Effector CD4-positive, alpha-beta T cell (primary cell): ENCODE results near the gene PRPF40A.

Source experiments
- DNase-seq: peaks from one replicate; pipeline ENCODE4 v3.0.0-alpha.2; 2020

PRPF40A gene

DNA sequence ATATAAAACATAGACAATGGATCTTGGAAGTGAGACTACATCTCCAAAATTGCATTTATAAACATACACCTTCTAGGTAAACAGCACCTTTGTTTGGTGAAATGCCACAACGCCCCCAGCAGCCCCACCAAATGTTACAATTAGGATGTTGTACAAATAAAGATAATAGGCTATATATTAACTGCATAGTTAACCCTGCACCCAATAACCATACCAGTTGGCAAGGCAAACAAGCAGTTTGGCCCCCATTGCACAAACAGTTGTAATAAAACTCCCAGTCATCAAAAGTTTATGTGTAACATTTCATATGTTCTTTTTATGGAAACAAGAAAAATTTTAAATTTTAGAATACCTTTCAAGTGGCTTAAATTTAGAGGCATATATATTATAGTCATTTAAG, 67.3 kb downstream of the PRPF40A start:
- no peak for DNase-seq

DNA sequence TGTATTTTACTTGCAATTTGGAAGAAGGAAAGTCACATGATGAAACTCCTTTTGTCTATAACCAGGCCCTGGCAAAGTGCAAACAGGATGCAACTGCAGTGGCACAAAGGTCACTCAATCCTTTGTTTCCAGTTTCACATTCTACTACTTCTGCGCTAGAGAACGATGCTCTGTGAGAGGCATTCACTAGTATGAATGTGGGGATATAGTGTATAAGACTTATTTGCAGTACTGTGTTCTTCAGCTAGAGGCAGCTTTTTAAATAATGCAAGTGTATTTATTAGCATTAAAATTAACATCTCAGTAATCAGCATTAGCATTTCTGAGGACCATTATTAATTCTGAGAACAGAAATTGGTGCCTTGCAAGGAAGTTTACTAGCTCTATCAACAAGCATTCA, 68.9 kb downstream of the PRPF40A start:
- no peak for DNase-seq

DNA sequence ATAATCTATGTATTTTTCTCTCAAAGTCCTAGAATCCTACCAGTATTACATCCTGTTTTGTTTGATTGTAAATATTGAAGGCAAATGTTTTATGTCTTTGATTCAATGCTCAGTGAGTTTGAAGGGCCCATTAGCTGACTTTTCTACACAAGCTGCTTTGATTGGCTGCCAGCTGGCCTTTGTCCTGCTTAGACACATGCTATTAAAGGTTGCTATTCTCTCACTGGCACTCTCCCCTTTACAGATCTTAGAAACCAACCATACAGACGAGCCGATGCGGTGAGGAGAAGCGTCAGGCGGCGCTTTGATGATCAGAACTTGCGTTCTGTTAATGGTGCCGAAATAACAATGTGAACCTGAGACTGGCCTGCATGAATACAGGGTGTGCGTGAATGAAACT, 69.7 kb downstream of the PRPF40A start:
- no peak for DNase-seq

DNA sequence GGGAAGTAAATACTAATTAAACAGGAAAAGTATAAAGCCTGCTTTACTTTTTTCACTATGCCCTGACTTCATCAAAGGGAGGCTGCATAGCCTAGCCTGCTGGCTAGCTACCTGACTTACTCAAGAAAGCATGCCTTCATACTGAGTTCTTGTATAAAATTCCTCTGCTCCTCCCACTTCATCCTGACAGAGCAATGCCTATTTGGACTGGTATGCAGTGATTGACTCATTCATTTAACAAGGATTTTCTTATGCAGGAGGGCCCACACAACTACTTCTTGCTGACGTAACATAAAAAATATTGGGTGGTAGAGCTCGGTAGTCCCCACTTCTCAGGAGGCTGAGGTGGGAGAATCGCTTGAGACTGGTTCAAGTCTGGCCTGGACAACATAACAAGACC, 70.5 kb downstream of the PRPF40A start:
- no peak for DNase-seq

DNA sequence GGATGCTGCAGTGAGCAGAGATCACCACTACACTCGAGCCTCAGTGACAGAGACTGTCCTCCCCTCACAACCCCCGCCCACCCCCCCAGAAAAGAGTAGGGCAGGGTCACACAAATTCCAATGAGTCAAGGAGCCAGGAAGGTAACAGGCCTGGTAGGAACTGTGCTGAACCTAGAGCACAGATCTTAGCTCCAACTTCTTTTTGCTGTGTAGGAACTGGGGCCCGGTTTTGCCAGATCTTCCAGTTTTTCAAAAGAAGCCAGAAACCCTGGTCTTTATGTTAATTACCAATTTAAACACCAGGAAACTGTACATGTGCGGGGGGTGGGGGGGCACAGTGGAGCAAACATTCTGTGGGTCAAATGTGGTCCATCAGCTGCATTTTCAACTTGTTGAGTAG, 71.0 kb downstream of the PRPF40A start:
- DNase-seq: no peak

DNA sequence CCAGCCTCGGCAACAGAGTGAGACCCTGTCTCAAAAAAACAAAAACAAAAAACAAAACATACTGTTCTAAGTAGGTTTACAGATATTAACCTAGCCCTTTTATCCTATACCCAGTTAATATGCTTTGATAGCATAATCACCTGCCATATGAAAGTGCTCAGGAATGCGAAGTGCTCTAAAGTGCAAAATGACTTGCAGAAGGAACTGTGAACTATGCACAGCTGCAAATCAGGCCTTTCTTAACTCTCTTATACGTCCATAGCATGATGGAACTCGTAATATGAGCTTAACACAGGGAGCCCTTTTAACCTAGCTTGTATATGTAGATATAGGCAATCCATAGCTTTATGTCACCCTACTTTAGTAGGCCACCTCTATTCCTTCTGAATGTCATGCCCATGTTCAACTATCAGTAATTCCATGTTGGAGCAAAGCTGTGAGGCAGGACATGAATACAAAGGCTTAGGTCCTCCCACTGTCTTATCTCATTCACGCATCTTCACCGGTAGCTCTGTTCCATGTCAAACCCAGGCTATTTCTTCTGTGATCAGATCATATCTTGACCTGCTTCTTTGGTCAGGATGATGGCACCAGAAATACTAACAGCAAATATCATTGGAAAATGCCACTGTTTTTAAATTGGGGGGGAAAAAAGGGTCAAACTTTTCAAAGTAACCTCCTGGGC, 72.9 kb downstream of the PRPF40A start:
- DNase-seq: no peak

DNA sequence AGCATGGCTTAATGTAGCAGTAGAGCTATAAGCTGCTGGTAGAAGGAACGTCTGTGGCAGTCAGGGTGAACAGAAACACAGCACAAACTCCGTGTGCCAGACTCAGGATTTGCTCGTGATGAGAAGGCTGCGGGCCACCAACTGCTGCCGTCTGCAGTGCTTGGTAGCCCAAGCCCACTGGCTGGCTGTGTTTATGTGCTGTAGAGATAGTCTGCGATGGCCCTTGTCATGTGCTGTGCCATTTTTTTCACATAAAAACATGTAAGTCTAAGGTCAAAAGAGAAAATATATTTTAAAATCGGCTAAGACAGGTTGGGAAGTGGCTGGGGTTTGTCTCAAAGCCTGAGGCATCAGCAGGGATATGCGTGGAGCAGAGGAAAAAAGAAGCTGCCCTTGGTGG, 78.7 kb downstream of the PRPF40A start:
- DNase-seq: no peak

DNA sequence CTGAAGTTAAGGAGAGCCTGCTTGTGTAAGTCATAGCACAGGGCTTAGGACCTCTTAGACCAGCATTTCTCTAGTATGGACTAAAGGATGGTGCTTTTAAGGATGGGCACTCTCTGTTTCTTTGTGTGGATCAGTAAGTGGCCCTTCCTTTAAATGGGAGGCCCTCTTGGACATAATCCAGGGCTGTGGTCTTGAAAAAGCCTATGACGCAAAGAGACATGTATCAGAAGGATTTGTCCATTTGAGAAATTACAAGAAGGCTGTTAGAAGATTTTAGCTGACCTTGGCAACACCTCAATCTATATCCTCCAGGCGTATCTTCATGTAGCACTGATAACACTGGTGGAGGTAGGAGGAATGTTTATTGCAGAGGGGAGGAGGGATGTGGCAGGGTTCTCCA, 79.2 kb downstream of the PRPF40A start:
- DNase-seq: no peak

DNA sequence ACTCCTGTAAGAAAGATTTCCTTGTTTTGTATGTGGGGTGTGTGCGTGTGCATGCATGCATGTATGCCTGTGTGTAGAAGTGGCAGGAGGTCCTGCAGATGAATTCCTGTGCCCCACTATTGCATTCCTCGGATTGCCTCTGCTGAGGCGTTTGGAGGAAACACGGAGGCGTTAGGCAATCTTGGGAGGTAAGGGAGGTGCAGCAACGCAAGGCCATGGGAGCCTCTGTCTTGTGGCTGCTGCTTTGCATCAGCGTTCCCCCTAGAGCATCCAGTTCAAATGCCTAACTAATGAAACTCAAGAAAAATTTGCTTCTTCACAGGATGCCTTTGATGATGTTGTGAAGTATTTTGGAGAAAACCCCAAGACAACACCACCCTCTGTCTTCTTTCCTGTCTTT, 80.0 kb downstream of the PRPF40A start:
- no peak for DNase-seq

DNA sequence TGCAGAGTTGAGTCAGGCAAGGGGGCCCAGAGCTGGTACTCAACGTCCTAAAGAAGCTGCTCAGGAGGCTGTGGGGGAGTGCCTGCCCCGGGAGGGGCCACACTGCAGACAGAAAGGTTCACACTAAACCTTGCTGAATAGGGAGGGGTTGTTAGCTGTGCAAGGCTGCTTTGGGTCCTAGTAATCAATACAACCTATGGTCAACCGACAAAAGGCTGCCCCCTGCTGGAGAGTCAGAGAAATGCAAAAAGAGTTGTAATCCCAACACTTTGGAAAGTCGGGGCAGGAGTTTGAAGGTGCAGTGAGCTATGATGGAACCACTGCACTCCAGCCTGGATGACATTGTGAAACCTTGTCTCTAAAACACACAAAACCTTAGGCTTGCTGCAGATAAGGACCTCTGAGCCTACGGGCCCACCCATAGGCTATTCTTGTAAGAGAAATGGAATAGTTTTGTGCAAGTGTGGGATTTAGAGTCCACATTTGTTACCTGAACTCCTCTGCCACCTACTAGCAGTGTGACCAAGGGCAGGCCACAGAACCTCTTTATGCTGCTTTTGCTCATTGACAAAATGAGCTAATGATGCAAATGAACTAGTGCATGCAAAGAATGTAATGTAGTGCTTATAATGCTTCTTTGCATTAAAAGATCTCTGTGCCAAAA, 81.5 kb downstream of the PRPF40A start:
- peak; percentile 57 for DNase-seq

DNA sequence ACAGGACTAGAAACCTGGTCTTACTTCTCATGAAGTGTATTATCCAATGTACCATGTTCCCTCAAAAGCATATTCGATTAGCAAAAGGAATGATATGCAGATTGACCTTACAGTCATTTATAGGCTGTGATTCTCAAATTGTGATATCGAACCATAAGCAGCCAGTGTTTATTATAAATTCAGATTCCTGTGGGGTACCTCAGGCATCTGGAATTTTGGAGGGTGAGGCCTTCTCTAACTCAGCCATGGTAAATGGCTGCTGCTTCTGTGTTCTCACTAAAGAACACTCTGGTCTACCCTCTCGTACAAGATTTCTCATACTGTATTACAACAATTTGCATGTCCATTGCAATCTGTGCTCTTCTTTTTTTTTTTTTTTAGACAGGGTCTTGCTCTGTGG, 84.5 kb downstream of the PRPF40A start:
- DNase-seq: no peak

DNA sequence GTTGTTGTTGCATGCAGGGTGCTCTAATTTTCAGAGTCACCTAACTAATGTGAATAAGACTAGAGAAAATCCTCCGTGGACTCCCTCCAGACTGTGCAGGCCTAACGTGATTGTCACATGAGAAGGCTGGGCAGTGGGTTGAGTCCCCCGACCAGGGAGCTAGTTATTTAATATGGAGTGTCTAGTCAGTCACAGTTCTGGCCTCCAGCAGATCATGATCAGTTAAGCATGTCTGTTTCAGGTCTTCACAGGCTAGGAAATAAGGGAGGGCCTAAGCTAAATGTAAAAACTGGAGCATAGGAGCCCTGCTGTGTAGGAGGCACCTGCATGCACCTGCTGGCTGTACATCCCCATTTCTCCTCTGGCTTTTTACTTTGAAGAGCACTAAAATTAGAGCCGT, 86.8 kb downstream of the PRPF40A start:
- DNase-seq: no peak

DNA sequence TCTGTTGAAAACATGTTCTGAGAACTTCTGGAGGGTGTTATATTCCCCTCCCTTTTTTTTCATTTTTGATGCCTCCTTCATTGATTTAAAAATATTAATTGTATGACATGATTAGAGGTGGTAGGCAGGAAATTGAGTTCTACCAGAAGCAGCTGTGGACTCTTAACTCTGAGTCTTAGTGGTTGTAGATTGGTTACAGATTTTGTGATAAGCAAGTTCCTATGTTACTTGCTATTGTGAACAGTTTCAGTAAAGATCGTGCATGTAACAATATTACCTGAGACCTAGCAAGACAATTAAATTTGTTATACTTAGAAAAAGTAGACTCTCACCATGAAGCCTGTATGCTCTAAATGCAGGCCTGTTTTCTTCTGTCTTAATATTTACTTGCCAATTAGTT, 88.1 kb downstream of the PRPF40A start:
- no peak for DNase-seq

DNA sequence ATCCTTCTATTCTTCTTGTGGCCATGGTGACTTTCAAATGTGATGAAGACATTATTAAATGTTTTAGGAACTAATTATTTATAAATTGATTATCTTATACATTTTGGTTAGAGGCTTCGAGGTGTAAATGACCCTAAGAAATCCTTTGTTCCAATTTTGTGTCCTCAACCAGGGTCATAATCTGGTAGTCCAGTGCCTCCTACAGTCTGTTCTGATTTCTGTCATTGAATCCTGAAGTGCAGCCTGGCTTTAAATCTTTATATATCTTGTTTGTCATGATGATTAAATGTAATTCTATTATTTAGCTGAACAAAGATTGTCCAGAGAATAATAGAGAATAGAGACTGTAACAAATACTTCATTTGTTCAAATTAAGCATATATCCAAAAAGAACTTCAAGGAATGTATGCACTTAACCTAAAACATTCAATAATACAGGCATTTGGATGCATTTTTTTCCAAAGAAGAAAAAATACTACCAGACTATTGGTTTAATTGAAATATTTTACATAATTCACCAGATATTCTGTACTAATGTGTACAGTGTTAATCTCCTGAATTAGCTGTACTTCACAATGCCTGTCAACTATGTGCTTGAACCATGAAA, 89.8 kb downstream of the PRPF40A start:
- DNase-seq: no peak

DNA sequence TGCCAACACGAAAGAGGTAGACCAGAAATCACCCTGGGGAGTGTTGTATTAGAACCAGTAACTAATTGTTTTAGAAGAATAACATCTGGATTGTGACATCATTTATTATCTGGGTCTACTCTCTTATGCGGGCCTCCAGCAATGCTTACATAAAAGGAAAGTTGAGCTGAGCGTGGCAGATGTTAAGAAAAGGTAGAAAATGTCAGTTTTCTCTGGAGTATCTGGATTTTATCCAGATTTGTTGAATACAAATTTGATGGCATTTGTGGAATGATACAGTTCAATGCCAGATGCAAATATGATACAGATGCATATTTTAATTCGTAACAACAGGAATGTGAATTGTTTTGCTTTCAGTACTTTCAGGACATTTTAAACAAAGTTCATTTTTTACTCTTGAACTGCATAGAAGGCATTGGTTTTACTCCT, 90.3 kb downstream of the PRPF40A start:
- no peak for DNase-seq

DNA sequence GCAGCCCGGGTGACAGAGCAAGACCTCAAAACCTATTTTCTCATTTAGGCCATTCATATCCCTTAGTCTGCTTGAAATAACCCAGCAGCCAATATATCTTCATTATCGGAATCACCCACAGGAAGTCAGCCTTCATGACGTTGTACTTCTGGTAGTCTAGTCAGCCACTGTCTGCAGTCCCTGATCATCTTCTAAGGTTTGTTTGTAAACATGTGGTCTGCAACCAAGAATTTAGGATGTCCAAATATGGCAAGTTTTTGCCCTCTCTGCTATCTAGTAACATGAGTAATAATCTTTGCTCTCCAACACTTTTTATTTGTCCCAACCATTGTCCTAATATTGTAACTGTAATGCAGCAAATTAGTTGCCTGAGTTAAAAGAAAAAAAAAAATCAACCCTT, 92.5 kb downstream of the PRPF40A start:
- no peak for DNase-seq

DNA sequence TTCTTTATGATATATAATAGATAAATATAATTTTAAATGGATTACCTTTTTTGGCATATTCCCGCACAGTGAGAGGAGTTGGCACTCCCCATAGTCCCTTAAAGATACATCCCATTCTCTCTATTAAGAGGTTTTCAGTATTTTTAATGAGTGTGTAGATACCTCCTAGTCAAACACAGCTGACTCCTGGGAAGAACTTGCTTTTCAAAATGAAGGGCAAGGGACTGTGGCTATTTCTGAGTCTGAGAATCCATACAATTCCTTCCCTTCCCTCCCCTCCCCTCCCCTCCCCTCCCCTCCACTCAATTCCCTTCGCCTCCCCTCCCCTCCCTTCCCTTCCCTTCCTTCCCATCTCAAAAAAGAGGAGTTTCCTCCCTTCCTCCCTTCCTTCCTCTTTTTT, 93.5 kb downstream of the PRPF40A start:
- DNase-seq: no peak

DNA sequence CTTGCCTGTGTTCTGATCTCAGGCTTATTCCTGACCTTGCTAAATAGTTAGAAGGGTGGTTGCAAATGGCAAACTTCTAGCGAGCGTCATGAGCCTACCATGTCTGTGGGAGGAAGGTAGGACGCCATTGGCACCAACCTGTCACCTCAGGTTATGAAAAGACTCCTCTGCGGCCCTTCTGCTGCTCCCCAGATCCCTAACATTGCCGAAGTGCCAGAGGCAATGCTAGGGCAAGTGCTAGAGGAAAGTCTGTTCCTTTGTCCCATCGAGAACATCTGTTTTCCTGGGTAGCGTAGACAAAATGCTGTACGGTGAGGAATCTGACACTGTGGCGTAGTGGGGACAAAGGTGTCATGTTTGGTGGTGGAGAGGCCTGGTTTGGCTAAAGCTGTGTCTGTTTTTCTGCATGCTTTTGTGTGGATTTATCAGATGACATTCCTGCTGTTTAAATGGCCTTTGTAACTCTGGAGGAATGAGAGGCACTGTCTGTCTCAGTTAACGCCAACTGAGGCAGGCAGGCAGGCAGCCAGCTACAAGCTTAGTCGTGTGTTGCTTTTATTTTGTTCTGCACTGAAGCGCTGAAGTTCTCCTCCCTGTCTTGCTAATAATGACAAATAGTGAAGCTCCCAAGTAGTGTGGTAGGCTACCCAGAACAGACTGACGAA, 94.1 kb downstream of the PRPF40A start:
- DNase-seq: no peak

DNA sequence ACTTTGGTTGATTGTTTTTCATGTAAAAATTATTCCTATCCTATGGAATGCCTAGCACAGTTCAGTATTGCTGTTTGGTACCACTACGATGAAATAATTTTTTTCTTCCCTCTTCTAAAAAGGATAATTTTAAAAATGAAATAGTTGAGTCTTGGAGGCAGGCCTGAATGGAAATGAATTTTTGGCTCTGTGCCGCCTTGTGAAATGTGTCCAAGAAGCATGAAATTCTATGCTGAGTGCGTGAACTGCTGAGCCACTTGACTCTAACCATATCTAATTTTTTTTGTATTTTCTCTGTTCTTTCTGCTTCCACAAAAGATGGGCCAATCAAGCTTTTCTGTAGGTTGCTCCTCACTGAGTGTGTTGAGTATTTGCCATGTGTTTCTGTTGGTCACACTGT, 95.0 kb downstream of the PRPF40A start:
- no peak for DNase-seq

DNA sequence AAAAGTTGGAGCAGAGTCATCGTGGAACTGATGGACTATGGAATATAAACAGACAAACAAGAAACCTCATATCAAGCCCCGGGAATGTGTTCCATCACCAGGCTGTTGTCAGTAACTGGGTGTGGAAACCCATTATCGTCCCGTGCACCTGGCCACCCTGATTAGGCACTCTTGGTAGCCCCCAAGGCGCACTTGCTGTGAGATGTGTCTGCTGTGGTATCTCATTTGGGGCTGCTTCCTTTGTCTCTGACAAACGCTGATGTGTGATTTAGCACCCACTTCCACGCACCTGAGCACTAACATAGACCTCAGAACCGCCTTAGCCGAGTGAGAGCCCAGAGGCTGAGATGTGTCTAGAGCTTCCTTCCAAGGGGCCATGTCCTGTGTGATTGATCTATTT, 96.3 kb downstream of the PRPF40A start:
- no peak for DNase-seq

DNA sequence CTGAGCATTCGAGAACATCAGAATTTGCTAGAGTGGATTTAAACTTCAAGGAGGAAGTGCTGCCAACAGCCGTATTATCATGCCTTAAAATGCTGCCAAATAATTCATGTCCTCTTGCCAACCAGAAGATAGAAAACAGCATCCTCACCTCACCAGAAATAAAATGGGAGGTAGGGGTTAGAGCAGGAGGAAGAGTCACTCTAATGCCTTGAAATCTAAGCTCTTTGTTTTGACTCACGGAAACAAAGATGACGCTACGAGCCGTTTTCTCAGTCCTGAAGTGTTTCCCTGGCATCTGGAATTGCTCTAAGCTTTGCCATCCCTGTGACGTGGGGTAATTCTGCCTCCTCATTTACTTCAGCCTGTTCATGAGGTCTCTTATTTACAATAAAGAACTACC, 97.1 kb downstream of the PRPF40A start:
- no peak for DNase-seq

DNA sequence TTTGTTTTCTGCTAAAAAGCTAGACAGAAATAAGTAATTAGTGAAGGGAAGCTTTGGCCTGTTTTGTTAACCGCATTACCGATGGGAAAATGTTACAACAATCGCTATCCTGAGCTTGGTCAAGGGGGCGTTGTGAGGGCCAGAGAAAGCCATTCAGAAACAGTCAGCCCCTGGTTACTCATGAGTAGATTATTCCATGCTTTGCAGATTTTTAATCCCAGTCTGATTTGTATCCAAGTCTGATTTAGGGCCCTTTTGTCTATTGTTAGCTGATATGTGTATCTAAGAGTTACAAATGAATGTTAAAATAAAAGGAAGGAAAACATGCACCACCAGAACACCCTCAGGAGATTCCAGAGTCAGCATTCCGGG, 99.1 kb downstream of the PRPF40A start:
- DNase-seq: no peak

DNA sequence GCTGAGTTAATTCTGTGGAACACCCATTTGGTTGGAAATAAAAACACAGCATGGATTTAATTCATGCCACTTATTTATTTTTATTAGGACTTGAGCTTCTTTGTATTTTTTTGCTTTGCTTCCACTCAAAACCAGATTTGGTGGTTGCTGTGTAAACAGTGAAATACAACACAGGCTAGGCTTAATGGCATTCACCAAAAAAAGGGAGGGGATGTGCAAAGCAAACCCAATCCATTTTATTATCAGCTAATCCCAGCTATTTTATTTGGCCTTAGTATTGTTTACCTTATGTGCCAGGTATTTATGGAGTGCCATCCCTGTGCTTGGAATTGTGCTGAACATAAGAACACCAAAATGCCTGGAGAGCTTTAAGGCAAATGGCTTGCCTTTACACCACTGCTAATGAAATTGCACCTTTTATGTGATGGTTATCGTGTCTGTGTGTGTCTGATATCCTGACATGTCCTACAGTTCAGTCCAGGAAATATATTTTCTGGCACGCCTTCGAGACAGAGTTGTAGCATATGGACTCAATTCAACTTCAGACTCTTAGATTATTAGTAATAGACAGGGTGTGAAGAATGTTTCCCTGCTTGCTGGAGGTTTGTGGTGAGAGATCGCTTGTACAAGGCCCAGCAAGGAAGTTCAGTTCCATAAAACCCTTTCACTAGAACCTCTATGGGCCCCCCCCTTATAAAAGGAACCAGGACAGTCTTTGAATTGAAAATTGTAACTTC, 99.6 kb downstream of the PRPF40A start:
- no peak for DNase-seq
